DMS 273 treated with DMSO at 0.1 percent for 48 hours (cell line): ENCODE data around the gene CYP4X1.
A peak's percentile ranks its signal among the peaks of the same experiment; 100 is the strongest.
"Not testable (repeated sequence)": the region's sequence is repeated elsewhere in the genome, so short reads cannot be mapped to it uniquely, and the experiment has no call there.

Experiments used
- DNase-seq: peaks from one replicate; lab custom pipeline; 2025; lab: John Stamatoyannopoulos, UW

Gene CYP4X1, protein sequence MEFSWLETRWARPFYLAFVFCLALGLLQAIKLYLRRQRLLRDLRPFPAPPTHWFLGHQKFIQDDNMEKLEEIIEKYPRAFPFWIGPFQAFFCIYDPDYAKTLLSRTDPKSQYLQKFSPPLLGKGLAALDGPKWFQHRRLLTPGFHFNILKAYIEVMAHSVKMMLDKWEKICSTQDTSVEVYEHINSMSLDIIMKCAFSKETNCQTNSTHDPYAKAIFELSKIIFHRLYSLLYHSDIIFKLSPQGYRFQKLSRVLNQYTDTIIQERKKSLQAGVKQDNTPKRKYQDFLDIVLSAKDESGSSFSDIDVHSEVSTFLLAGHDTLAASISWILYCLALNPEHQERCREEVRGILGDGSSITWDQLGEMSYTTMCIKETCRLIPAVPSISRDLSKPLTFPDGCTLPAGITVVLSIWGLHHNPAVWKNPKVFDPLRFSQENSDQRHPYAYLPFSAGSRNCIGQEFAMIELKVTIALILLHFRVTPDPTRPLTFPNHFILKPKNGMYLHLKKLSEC

DNA sequence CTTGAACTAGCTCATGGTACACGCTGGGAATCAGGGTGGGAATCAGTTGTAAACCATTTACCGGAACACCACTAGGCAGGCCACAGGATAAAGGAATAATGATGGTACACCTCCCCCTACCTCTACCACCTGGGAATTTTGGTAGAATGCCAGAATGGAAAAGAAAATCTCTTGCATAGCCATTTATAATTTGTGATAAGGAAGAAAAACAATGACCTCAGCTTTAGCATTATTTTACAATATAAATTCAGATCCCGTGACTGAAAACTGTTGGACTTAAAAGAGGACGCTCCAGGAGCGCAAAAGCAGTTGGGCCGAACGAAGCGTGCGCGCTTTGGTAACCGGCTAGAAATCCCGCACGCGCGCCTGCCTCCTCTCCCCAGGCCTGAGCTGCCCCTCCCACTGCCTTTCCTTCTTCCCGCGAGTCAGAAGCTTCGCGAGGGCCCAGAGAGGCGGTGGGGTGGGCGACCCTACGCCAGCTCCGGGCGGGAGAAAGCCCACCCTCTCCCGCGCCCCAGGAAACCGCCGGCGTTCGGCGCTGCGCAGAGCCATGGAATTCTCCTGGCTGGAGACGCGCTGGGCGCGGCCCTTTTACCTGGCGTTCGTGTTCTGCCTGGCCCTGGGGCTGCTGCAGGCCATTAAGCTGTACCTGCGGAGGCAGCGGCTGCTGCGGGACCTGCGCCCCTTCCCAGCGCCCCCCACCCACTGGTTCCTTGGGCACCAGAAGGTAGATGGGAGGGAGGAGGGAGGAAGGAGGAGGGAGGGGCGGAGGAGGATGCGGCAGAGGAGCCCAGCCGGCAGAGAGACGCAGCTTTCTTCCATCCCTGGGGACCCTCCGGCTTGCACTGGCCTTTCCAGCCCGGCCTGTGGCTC is at the start of gene CYP4X1:
Gene CYP4X1, plus strand, starts transcription at position 402 of the 873 bp plus-strand sequence. Its CDS starts 149 bp downstream, at position 551.
- DNase-seq = no peak

DNA sequence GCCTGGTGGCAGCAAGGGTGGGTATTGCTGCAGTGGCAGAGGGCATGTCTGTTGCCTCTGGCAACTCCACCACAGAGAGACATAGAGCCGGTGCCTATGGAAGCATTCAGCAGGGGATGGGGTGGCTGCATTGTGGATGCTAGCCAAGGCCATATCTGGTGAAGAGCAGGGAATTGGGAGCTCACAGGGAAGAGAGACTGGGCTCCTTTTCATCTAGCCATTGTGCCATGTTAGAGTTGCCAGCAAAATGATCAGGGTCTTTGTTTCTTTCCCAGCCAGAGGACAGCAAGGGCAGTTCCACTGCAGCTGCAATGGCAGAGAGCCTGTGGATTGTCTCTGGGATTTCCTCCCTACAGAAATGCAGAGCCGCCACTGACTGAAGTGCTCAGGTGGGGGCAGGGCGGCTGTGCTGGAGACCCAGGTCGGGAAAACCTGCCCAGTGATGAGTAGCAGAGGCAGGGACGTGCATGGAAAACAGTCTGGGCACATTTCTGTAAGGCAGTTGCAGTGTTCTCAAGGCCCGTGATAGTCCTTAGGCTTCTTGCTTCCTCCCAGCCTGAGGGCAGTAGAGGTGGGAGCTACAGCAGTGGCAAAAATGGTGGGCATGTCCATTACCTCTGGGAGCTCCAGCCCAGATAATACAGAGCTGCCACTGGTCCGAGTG is 40.2 kb upstream of the CYP4X1 start:
- no peak for DNase-seq

- no peak for DNase-seq
Measured at GRCh38 chr1:46983830-46984586, 39.5 kb upstream of the CYP4X1 start.

DNA sequence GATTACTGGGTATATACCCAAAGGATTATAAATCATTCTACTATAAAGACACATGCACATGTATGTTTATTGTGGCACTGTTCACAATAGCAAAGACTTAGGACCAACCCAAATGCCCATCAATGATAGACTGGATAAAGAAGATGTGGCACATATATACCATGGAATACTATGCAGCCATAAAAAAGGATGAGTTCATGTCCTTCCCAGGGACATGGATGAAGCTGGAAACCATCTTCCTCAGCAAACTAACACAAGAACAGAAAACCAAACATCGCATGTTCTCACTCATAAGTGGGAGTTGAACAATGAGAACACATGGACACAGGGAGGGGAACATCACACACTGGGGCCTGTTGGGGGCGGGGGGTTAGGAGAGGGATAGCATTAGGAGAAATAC is 32.9 kb upstream of the CYP4X1 start:
- not testable (repeated sequence) for DNase-seq

GRCh38 chr1:46991083-46991923 is 32.2 kb upstream of the CYP4X1 start:
- DNase-seq = no peak

GRCh38 chr1:46996659-46997281 is 26.7 kb upstream of the CYP4X1 start:
- no peak for DNase-seq

GRCh38 chr1:47002211-47002610 is 21.3 kb upstream of the CYP4X1 start:
- no peak for DNase-seq

DNA sequence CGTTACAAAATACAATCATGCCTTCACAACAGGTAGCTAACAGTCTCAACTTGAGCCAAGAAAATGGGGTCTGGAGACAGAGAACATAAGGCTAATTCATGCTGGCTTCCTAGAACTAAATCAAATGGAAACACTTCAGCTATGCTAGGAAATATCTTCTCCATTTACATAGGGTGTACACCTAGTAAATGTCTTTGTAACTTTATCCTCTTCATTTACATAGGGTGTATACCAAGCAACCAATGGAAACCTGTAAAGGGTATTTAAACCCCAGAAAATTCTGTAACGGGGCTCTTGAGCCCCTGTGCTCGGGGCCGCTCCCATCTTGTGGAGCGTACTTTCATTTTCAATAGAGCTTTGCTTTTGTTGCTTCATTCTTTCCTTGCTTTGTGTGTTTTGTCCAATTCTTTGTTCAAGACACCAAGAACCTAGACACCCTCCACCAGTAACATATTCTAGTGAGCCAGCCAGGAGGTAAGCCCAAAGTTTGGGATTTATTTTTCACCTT is 19.5 kb upstream of the CYP4X1 start:
- no peak for DNase-seq

DNA sequence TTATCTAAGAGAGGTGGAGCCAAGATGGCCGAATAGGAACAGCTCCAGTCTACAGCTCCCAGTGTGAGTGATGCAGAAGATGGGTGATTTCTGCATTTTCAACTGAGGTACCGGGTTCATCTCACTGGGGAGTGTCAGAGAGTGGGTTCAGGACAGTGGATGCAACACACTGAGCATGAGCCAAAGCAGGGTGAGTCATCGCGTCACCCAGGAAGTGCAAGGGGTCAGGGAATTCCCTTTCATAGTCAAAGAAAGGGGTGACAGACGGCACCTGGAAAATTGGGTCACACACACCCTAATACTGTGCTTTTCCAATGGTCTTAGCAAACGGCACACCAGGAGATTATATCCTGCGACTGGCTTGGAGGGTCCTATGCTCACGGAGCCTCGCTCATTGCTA is 17.0 kb upstream of the CYP4X1 start:
- not testable (repeated sequence) for DNase-seq

DNA sequence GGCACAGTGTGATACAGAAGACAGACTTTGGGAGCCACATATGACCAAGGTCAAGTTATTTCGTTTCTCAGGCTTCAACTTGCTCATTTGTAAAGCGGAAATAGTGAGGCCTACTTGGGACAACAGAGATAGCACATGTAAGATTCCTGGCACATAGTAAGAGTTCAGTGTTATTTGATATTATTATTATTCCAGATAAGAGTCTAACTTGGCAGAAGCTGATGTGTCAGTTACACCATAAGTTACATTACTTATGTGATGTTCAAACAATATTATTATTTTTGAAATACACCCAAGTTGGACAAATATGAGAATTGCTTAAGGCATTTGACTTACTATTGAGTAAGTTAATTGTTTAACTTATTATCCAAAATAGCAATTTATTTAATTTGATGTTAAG is 10.2 kb upstream of the CYP4X1 start:
- DNase-seq = no peak

DNA sequence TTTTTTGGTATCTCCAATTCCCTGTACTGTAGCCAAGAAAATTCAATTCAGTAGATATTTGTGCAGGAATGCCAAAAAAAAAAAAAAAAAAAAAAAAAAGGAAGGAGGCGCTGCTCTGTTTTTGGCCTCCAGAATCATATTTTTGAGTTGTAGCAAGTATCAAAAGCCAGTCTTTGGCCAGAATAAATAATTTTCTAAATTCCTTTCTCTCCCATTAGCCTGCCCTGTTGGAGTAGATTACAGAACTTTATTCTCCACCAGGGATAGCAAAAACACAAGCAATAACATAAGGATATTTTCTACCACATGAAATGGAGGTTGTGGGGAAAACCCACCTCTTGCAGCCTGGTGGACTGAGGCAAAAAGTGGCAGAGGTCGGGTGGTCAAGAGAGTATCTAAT is 2.4 kb upstream of the CYP4X1 start:
- DNase-seq = no peak

DNA sequence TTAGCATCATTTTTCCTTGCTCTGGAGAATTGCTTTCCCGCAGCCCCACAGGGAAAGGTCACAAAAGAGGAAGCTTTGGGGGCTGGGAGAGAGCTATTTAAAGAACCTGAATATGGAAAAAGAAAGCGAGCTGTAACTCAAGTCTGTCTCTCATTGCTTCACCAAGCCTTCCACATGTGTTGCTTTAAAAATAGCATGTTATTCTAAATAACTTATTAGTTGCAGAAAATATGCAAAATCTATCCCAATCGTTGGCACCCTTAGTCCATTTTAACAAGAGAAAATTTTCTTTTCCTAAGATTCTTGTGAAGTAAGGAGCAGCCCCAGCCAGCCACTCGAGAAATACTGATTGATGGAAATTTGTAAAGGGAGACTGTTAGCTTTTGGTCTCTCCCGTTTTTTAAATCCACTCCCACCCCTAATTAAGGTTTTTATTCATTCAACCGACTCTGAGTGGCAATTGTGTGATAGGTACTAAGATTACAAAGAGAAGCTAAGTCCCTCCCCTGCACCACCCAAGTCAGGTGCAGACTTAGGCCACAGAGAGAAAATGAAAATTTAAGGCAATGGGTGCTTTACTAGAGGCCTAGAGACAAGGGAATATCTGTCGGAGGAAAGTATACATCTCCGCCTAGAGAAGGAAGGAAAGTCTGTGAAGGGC is 802 bp downstream of the CYP4X1 start:
- no peak for DNase-seq

DNA sequence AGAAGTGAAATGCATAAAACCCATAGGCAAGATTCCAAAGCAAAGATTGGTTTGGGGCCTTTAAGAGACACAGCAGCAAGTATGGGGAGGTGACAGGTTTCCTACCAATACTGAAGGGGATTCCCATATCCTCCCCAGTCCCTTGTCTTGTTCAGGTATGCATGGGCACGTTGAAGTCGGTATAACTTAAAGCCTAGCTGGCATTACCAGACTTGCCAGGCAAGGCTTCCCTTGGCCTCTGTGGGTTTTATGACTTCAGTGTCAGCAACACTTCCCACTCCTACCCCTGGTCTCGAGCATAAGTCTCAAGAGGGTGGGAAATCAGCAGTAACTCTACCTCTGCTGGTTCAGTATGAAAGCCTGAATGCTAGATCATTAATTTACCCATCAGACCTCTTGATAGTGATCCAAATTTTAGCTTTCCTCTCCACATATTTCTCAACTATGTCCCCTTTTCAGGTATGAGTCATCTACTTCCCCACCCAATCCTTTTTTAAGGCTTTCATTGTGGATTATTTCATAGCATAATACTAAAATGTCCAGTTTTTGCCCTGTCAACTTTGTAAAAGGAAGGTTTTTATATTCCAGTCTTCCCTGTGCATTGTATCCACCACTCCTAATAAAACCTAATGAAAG is 6.8 kb downstream of the CYP4X1 start:
- DNase-seq = no peak

GRCh38 chr1:47031059-47031458 is 7.6 kb downstream of the CYP4X1 start:
- no peak for DNase-seq

- DNase-seq = no peak
Measured at GRCh38 chr1:47031585-47031984, 8.1 kb downstream of the CYP4X1 start.

DNA sequence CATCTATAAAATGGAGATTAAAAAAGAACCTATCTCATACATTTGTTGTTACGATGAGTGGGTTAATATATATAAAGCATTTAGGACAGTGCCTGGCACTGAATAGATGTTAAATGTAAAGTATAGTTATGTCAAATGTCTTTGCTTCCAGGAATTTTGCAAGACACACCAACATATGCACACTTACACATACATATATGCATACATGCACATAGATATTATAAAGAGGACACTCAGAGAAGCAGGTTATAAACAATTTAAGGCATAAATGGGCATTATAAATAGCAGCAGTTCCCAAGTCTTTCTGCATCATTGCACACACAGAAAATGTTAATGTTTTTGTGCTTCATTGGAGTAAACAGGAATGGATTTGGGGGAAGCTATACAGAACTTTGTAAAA is 13.3 kb downstream of the CYP4X1 start:
- no peak for DNase-seq

- DNase-seq = no peak
Measured at GRCh38 chr1:47059376-47059775, 35.9 kb downstream of the CYP4X1 start.

- no peak for DNase-seq
Measured at GRCh38 chr1:47067097-47067594, 43.7 kb downstream of the CYP4X1 start, which contains the start of gene CYP4Z1. Gene CYP4Z1 (plus strand): TSS chr1:47067231. CDS start chr1:47067491, 260 bp downstream.

DNA sequence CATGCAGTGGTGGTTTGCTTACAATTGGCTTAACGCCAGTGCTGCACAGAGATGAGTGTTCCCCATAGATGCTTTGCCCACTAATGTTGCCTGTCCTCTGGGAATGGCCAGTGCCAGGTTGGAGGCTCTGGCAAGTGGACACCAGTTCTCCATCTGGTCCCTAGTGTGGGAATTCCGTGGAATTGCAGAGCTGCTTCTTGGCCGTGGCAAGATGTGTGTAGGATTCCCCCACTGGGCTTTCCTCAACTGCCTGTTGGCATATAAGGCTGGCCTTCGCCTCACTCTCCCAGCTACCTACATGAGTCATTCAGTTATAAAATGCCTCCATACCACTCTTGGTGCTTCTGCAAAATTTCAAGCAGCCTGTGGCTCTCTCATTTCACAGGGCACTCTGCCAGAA is 45.6 kb downstream of the CYP4X1 start:
- DNase-seq = peak; percentile 0
